HEK293 (cell line): Measurements from ENCODE around the gene ASB10.

Experiments
- CTCF ChIP-seq: fragments of 450-650 bp; formaldehyde crosslinking; IDR thresholded peaks from 2 replicates; pipeline ENCODE4 v1.5.1; 2016; ENCODE audit warnings: missing biosample characterization, missing genetic modification characterization
- TRIM28 ChIP-seq: IDR thresholded peaks from 2 replicates; pipeline ENCODE4 v1.6.1; 2011; ENCODE audit warnings: low read length, control low read depth, borderline replicate concordance
- ZBTB48 ChIP-seq: fragments of 450-650 bp; formaldehyde crosslinking; IDR thresholded peaks from 2 replicates; pipeline ENCODE4 v1.5.1; 2016; ENCODE audit warnings: missing biosample characterization, missing genetic modification characterization
- ZNF76 ChIP-seq: fragments of 450-650 bp; formaldehyde crosslinking; IDR thresholded peaks from 2 replicates; pipeline ENCODE4; 2016; ENCODE audit warnings: low read depth, missing biosample characterization, missing genetic modification characterization, borderline replicate concordance

GRCh38 chr7:151157645-151158329 lies 29.3 kb downstream of the ASB10 start:
- TF ChIP-seq CTCF (tag by site-specific recombination) (no peak), ZNF76 (tag by site-specific recombination) (no peak), TRIM28 (no peak), ZBTB48 (tag by site-specific recombination) (no peak)
